Measurements from ENCODE around the gene ZDHHC11B.
"Not testable (repeated sequence)": the region's sequence is repeated elsewhere in the genome, so short reads cannot be mapped to it uniquely, and the experiment has no call there.

ZDHHC11B gene

GRCh38 chr5:680836-681235 is 103.7 kb downstream of the ZDHHC11B start:
- intact Hi-C loops (cut with DNase I; ENCODE audit: low total_unique reads), result not testable (repeated sequence)

GRCh38 chr5:680118-680795 is 104.3 kb downstream of the ZDHHC11B start:
- H3K36me3 ChIP-seq; H3K27ac ChIP-seq; H3K27me3 ChIP-seq; H3K4me1 ChIP-seq; DNase-seq; intact Hi-C loops (cut with DNase I; ENCODE audit: low total_unique reads); H3K9me3 ChIP-seq; H3K4me3 ChIP-seq: not testable (repeated sequence)

More at GRCh38 chr5:680836-681235, 103.7 kb downstream of the ZDHHC11B start:
- not testable (repeated sequence) for H3K27ac ChIP-seq, H3K36me3 ChIP-seq, H3K27me3 ChIP-seq, H3K4me3 ChIP-seq, H3K4me1 ChIP-seq, DNase-seq, H3K9me3 ChIP-seq

GRCh38 chr5:679166-679895 is 105.2 kb downstream of the ZDHHC11B start:
- H3K36me3 ChIP-seq; H3K27ac ChIP-seq; H3K9me3 ChIP-seq; H3K27me3 ChIP-seq; intact Hi-C loops (cut with DNase I; ENCODE audit: low total_unique reads); H3K4me3 ChIP-seq; H3K4me1 ChIP-seq: not testable (repeated sequence)
- DNase-seq, result peak; percentile 9 to 33

GRCh38 chr5:678521-678920 is 106.0 kb downstream of the ZDHHC11B start:
- H3K27ac ChIP-seq; H3K9me3 ChIP-seq; H3K36me3 ChIP-seq; intact Hi-C loops (cut with DNase I; ENCODE audit: low total_unique reads); H3K4me3 ChIP-seq; H3K27me3 ChIP-seq: not testable (repeated sequence)
- peaks cover 0 to 16% (median 13%) of the 10 kb centered on the region in 4 donors for H3K4me1 ChIP-seq
- peak; percentile 3 to 54 for DNase-seq

GRCh38 chr5:677131-678101 is 107.1 kb downstream of the ZDHHC11B start:
- Histone ChIP-seq H3K4me3 (no peak overlapping the region), H3K27ac (no peak overlapping the region), H3K27me3 (no peaks in the 10 kb centered on the region), H3K9me3 (no peaks in the 10 kb centered on the region), H3K36me3 (no peaks in the 10 kb centered on the region), H3K4me1 (peaks cover 0 to 27% (median 24%) of the 10 kb centered on the region in 4 donors)
- DNase-seq, result peak; percentile 13 to 61
- intact Hi-C loops (cut with DNase I; ENCODE audit: low total_unique reads), result no loop called here
- TF ChIP-seq CTCF (IDR thresholded peaks at IDR 0.05), result no peak

GRCh38 chr5:676699-677076 is 107.8 kb downstream of the ZDHHC11B start:
- H3K36me3 ChIP-seq, result no peaks in the 10 kb centered on the region
- peaks cover 0 to 34% (median 31%) of the 10 kb centered on the region in 4 donors for H3K4me1 ChIP-seq
- no peak for TF ChIP-seq CTCF (IDR thresholded peaks at IDR 0.05)
- H3K9me3 ChIP-seq, result no peaks in the 10 kb centered on the region
- DNase-seq, result peak in 1 of 2 donors; percentile 9
- no peaks in the 10 kb centered on the region for H3K27me3 ChIP-seq
- no peak overlapping the region for H3K27ac ChIP-seq
- intact Hi-C loops (cut with DNase I; ENCODE audit: low total_unique reads), result no loop called here
- H3K4me3 ChIP-seq, result no peak overlapping the region

- H3K36me3 ChIP-seq, result no peaks in the 10 kb centered on the region
- intact Hi-C loops (cut with DNase I; ENCODE audit: low total_unique reads), result no loop called here
- no peak for TF ChIP-seq CTCF (IDR thresholded peaks at IDR 0.05)
- H3K4me1 ChIP-seq, result peaks cover 0 to 40% (median 34%) of the 10 kb centered on the region in 4 donors
- peak; percentile 18 to 60 for DNase-seq
- H3K27me3 ChIP-seq, result no peaks in the 10 kb centered on the region
- H3K27ac ChIP-seq, result no peak overlapping the region
- H3K9me3 ChIP-seq, result no peaks in the 10 kb centered on the region
- H3K4me3 ChIP-seq, result no peak overlapping the region
Observed at GRCh38 chr5:675871-676698, 108.4 kb downstream of the ZDHHC11B start.

Data from tibial artery (tissue), 4 donors.